Inflammatory macrophage (primary cell): ENCODE data around the gene HAL.
"Not testable (repeated sequence)": the region's sequence is repeated elsewhere in the genome, so short reads cannot be mapped to it uniquely, and the experiment has no call there.

Experiments
- DNase-seq, 2 donors: peaks; one replicate each; pipeline ENCODE4 v3.0.0-alpha.2; 2020 to 2022

Gene HAL

GRCh38 chr12:95976416-95976832 lies 19.7 kb downstream of the HAL start:
- DNase-seq = no peak

GRCh38 chr12:95975491-95975890 lies 20.7 kb downstream of the HAL start:
- DNase-seq = no peak

- DNase-seq = no peak
Observed at GRCh38 chr12:95974358-95974757, 21.8 kb downstream of the HAL start.

DNA sequence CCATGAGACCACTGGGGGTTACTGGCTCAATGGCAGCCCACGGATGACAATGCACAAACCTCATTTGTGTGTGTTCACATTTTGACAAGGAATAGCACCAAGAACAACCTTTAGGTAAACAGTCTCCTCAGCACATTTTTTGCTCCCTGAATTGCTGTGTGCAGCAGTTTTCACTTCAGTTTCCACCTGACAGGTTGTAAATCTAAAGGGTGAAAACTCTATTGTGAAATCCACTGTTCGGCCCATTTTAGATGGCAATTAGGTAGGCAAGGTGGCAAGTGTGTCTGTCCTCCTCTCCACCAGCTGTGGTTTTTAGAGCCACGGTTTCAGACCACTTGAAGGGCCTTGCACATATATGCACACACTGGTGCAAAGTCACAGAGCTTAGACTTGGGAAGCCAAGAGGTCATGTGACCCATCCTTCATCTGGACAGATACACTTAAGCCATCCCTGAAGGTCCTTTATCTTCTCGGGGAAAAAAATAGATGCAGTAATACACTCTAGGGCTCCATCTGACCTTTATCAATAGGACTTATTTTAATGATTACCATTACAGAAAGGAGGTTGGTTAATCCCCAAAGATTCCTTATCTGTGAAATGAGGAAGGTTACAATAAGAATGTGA lies 23.2 kb downstream of the HAL start:
- DNase-seq = no peak

GRCh38 chr12:95970905-95971304 lies 25.2 kb downstream of the HAL start:
- no peak for DNase-seq

DNA sequence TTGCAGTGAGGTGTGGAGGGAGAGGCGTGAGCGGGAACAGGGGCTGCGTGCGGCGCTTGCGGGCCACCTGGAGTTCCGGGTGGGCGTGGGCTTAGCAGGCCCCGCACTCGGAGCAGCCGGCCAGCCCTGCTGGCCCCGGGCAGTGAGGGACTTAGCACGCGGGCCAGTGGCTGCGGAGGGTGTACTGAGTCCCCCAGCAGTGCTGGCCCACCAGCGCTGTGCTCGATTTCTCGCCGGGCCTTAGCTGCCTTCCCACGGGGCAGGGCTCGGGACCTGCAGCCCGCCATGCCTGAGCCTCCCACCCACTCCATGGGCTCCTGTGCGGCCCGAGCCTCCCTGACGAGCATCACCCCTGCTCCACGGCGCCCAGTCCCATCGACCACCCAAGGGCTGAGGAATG lies 27.0 kb downstream of the HAL start:
- not testable (repeated sequence) for DNase-seq

DNA sequence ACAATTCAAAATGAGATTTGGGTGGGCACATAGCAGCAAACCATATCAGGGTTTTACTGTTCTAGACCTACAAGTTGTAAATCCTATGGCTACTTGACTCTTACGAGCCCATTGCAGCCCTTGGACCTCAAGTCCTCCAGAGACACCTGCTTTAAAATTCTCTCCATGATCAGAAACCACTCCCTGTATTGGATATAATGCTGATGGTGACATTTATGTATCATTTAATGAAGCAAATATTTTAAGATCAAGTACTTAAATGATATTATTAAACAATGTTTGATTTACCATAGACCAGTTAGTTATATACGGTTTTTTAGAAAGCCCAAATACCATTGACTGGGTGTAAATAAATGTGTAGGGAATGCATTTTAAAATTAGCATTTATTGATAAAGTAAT lies 28.8 kb downstream of the HAL start:
- DNase-seq = no peak

GRCh38 chr12:95966287-95966870 lies 29.8 kb downstream of the HAL start:
- DNase-seq = no peak

DNA sequence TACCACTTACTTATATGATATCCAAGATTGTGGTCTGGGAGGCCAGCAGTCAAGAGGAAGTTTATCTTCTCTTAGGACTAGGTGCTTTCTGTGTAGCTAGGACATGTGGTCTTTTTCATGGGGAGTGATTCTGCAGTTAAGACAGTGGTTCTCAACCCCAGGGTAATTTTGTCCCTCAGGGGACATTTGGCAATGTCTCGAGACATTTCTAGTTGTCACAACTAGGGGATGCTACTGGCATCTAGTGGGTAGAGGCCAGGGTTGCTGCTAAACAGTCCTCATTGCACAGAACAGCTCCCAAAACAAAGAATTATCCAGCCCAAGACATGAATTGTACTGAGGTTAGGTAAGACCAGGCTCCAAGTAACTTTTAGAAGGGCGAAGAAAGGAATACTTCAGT lies 33.0 kb downstream of the HAL start:
- peak; percentile 13 to 39 for DNase-seq

- DNase-seq = no peak
Observed at GRCh38 chr12:95962222-95962621, 33.9 kb downstream of the HAL start.

GRCh38 chr12:95960241-95960640 lies 35.9 kb downstream of the HAL start:
- no peak for DNase-seq

GRCh38 chr12:95959107-95959506 lies 37.0 kb downstream of the HAL start:
- DNase-seq = peak; percentile 48 to 56

- no peak for DNase-seq
Observed at GRCh38 chr12:95956557-95957145, 39.5 kb downstream of the HAL start.

GRCh38 chr12:95955549-95956159 lies 40.5 kb downstream of the HAL start:
- no peak for DNase-seq

DNA sequence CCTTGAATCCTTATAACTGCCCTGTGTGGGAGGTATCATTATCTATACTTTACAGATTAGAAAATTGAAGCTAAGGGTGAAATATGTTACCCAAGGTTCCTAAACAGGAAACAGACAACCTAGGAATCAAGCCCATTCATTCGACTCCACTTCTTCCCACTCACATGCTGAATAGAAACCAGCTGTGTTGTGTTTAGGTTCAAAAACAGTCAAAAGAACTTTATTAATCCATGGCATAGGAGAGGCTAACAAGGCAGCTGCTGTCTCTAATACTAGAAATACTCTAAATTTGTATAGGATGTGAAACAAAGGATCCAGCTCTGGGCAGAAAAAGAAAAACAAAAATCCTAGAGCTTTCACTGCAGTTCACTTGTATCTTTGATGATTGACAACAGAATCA lies 43.1 kb downstream of the HAL start:
- peak; percentile 27 to 37 for DNase-seq

DNA sequence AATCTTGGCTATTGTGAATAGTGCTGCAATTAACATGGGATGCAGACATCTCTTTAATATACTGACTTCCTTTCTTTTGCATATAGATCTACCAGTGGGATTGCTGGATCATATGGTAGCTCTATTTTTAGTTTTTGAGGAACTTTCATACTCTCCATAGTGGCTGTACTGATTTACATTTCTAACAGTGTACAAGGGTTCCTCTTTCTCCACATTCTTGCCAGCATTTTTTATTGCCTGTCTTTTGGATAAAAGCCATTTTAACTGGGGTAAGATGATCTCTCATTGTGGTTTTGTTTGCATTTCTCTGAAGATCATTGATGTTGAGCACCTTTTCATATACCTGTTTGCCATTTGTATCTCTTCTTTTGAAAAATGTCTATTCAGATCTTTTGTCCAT lies 44.6 kb downstream of the HAL start:
- DNase-seq = peak; percentile 51 to 81

GRCh38 chr12:95949477-95950206 lies 46.5 kb downstream of the HAL start:
- DNase-seq = no peak

GRCh38 chr12:95944108-95944704 lies 51.9 kb downstream of the HAL start:
- no peak for DNase-seq

GRCh38 chr12:95943330-95943842 lies 52.8 kb downstream of the HAL start, which contains the start of gene AMDHD1:
Gene AMDHD1 (plus strand): TSS chr12:95943331. CDS start chr12:95943399, 68 bp downstream.
- DNase-seq = peak; percentile 43 to 60

- DNase-seq = peak; percentile 76 to 79
Observed at GRCh38 chr12:95942524-95943329, 53.4 kb downstream of the HAL start, which contains the start of gene CCDC38. Gene CCDC38 (minus strand): TSS chr12:95942614. CDS start chr12:95936509, 6,105 bp downstream.

DNA sequence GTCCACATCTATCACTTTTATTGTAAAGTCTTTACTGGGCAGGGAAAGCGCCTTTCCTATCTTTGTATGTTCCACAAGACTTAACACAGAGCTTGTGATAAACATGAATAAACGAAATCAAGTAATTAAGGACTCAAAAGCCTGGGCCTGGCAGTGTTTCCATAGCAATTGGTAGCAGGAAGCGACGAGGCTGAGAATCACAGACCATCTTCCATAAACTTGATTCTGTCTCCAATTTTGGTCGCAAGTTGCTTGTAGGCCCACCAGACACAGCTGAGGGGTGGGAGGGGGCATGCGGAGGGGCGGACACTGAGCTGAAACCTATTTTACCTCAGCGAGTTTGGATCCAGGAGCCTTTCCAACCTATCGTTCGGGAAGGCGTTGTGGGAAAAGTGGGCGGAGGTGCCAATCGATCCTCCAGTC lies 54.0 kb downstream of the HAL start:
- no peak for DNase-seq
